ENCODE results near the gene SPINK2. TPM values are rescaled to one million over a fixed set of nuclear protein-coding genes. Genes with fewer than 3 reads are reported as not detected.
A peak's percentile ranks its signal among the peaks of the same experiment; 100 is the strongest.

Gene SPINK2
- total RNA-seq, 1 donor from 2014 or later: not detected

DNA sequence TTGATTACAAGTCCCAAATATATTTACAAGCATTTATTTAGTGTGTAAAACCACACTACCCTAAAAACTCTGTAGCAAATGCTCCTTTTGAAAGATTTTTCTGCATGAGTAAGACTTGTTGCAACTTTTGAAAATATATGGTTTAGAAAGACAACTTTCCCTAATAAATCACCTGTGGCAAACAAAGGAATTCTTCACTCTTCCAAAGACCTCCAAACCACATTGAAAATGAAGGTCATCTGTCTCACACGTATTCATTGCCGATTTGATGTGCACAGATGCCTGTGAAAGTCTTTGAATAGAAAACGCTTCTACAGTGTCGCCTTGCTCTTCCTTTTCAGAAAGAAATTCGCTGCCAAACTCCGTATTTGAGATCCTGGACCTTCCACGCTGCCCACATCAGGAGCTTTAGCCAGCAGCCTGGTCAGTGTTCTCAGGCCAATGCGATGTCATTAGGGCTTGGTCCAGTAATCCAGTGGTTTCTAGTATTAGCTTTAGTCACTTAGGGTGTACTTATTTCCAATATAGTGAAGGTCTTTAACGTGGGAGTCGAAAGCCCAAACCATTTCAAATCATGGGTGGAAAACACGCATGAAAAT lies 22.2 kb downstream of the SPINK2 start:
- no peaks in the 10 kb centered on the region for H3K9me3 ChIP-seq
- ATAC-seq (no peak), DNase-seq (no peak)
- intact Hi-C loops (cut with DNase I): no loop called here
- no peaks in the 10 kb centered on the region for H3K36me3 ChIP-seq
- peak overlapping the region; percentile 59 for H3K4me3 ChIP-seq
- H3K27me3 ChIP-seq: no peaks in the 10 kb centered on the region
- peaks cover 3% of the 10 kb centered on the region for H3K4me1 ChIP-seq
- TF ChIP-seq, protein P1, sequence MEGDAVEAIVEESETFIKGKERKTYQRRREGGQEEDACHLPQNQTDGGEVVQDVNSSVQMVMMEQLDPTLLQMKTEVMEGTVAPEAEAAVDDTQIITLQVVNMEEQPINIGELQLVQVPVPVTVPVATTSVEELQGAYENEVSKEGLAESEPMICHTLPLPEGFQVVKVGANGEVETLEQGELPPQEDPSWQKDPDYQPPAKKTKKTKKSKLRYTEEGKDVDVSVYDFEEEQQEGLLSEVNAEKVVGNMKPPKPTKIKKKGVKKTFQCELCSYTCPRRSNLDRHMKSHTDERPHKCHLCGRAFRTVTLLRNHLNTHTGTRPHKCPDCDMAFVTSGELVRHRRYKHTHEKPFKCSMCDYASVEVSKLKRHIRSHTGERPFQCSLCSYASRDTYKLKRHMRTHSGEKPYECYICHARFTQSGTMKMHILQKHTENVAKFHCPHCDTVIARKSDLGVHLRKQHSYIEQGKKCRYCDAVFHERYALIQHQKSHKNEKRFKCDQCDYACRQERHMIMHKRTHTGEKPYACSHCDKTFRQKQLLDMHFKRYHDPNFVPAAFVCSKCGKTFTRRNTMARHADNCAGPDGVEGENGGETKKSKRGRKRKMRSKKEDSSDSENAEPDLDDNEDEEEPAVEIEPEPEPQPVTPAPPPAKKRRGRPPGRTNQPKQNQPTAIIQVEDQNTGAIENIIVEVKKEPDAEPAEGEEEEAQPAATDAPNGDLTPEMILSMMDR (IDR thresholded peaks at IDR 0.05): no peak
- peak overlapping the region; percentile 75 for H3K27ac ChIP-seq

DNA sequence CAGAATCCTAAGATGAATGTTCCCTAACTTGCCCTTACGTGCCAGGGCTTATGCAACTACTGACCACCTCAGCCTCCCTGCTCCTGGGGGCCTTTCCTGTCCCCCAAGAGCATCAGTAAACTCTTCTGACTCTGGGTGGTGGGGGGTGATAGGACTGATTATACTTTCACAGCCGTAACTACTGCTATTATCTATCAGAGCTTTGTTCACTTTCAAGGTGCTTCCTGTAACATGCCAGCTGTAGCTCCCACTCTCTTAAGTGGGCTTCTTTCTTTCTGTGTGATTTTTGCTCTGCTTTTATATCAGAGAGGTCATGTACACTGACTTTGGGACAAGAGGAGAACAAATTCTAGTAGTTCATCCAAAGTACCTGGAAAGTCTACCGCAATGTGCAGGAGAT lies 25.3 kb downstream of the SPINK2 start:
- DNase-seq: no peak
- no peak for ATAC-seq
- no peak overlapping the region for H3K4me3 ChIP-seq
- TF ChIP-seq, protein P1 (IDR thresholded peaks at IDR 0.05): no peak
- intact Hi-C loops (cut with DNase I): no loop called here
- no peak overlapping the region for H3K27ac ChIP-seq
- no peaks in the 10 kb centered on the region for H3K27me3 ChIP-seq
- peaks cover 3% of the 10 kb centered on the region for H3K4me1 ChIP-seq
- no peaks in the 10 kb centered on the region for H3K36me3 ChIP-seq
- no peaks in the 10 kb centered on the region for H3K9me3 ChIP-seq

DNA sequence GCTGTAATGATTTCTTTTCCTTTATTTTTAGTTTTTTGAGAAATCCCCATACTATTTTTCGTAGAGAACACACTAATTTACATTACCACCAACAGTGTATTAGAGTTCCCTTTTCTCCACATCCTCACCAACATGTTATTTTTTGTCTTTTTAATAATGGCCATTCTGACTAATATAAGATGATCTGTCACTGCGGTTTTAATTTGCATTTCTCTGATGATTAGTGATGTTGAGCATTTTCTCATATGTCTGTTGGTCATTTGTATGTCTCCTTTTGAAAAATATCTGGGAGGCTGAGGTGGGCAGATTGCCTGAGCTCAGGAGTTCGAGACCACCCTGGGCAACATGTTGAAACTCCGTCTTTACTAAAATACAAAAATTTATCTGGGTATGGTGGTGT lies 30.2 kb downstream of the SPINK2 start:
- no peak for ATAC-seq
- no peak overlapping the region for H3K4me3 ChIP-seq
- no peaks in the 10 kb centered on the region for H3K27me3 ChIP-seq
- H3K36me3 ChIP-seq: no peaks in the 10 kb centered on the region
- intact Hi-C loops (cut with DNase I): no loop called here
- H3K4me1 ChIP-seq: peaks cover 12% of the 10 kb centered on the region
- DNase-seq: no peak
- no peaks in the 10 kb centered on the region for H3K9me3 ChIP-seq
- H3K27ac ChIP-seq: no peak overlapping the region
- TF ChIP-seq, protein P1 (IDR thresholded peaks at IDR 0.05): no peak

DNA sequence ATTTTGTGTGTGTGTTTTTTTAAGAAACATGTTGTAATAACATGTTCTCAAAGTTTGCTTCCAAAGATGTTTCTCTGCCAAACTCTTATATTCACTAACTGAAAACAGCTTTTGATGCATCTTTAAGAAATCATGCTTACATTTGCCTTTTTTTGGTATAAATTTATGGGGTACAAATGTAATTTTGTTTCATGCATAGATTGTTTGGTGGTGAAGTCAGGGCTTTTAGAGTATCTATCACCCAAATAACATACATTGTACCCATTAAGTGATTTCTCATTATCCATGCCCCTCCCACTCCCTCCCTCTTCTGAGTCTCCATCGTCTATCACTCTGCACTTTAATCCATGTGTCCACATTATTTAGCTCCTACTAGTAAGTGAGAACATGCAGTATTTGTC lies 30.8 kb downstream of the SPINK2 start:
- Histone ChIP-seq H3K27me3 (no peaks in the 10 kb centered on the region), H3K9me3 (no peaks in the 10 kb centered on the region), H3K27ac (no peak overlapping the region), H3K4me3 (no peak overlapping the region), H3K36me3 (no peaks in the 10 kb centered on the region), H3K4me1 (peaks cover 12% of the 10 kb centered on the region)
- intact Hi-C loops (cut with DNase I): no loop called here
- ATAC-seq: no peak
- TF ChIP-seq, protein P1 (IDR thresholded peaks at IDR 0.05): no peak
- no peak for DNase-seq

DNA sequence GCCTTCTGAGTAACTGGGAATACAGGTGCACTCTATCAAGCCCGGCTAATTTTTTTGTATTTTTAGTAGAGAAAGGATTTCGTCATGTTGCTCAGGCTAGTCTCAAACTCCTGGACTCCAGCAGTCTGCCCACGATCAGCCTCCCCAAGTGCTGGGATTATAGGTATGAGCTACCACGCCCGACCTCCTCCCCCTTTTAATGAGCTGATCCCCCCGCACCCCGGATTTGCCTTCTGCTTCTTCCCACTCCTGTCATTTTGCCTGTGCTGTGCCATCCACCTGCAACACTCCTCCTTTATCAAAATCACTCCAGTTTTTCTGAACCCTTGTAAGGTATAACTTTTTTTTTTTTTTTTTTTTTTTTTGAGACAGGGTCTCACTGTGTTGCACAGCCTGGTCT lies 33.4 kb downstream of the SPINK2 start:
- no peaks in the 10 kb centered on the region for H3K9me3 ChIP-seq
- TF ChIP-seq, protein P1 (IDR thresholded peaks at IDR 0.05): no peak
- H3K4me3 ChIP-seq: no peak overlapping the region
- H3K36me3 ChIP-seq: no peaks in the 10 kb centered on the region
- H3K4me1 ChIP-seq: peaks cover 12% of the 10 kb centered on the region
- no peak for DNase-seq
- peak overlapping the region; percentile 70 for H3K27ac ChIP-seq
- no peak for ATAC-seq
- intact Hi-C loops (cut with DNase I): no loop called here
- no peaks in the 10 kb centered on the region for H3K27me3 ChIP-seq

DNA sequence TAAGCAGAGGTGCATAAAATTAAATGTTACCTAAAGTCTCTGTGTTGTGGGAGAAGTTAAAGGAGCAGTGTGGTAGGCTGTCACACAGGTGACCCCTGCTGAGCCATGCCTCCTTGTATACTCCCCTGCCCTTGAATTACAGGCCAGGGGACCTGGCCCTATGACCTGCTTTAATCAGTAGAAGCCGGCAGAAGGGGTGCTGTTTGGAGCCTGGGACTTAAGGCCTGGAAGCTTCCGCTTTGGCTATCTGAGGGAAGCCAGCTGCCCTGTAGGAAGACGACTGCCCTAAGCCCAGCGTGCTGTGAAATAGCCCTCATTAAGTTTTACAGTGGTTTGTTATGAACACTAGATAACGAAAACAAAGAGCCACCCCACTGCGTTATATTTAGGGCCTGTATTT lies 34.1 kb downstream of the SPINK2 start:
- Histone ChIP-seq H3K36me3 (no peaks in the 10 kb centered on the region), H3K27me3 (no peaks in the 10 kb centered on the region), H3K27ac (peak overlapping the region; percentile 70), H3K9me3 (no peaks in the 10 kb centered on the region), H3K4me3 (no peak overlapping the region), H3K4me1 (peaks cover 12% of the 10 kb centered on the region)
- TF ChIP-seq, protein P1 (IDR thresholded peaks at IDR 0.05): no peak
- intact Hi-C loops (cut with DNase I): no loop called here
- ATAC-seq (peak; percentile 60), DNase-seq (no peak)

Measured in upper lobe of right lung (tissue), 1 donor.